GM12892 (cell line): ENCODE data around the gene SORBS2. TPM values are rescaled to one million over a fixed set of nuclear protein-coding genes. Genes with fewer than 3 reads are reported as not detected.
"Not testable (repeated sequence)": the region's sequence is repeated elsewhere in the genome, so short reads cannot be mapped to it uniquely, and the experiment has no call there.

Source experiments
- DNase-seq: peaks from one replicate; pipeline ENCODE4 v3.0.0; 2011; ENCODE audit not compliant: insufficient read length
- FAIRE-seq: peaks from 2 replicates; lab custom pipeline; 2011; peaks lifted over from hg19 to GRCh38; lab: Jason Lieb, UNC
- POLR2A ChIP-seq: IDR thresholded peaks from 2 replicates; pipeline ENCODE4 v1.6.1; 2011; ENCODE audit warnings: low read depth, low read length, control low read depth
- POLR2AphosphoS5 ChIP-seq: IDR thresholded peaks from 2 replicates; pipeline ENCODE4 v1.6.1; 2011; ENCODE audit warnings: low read depth, low read length, control low read depth
- TAF1 ChIP-seq: IDR thresholded peaks from 2 replicates; pipeline ENCODE4 v1.6.1; 2011; ENCODE audit warnings: low read depth, mild to moderate bottlenecking, control low read depth, low read length, borderline replicate concordance
- polyA plus RNA-seq: library from polyadenylated mRNA; unstranded; fragments of >200 nt; gene quantifications from one replicate; pipeline ENCODE4 v1.2.1, GENCODE V29; 2012; ENCODE audit warnings: missing spikeins, inconsistent platforms; ENCODE audit not compliant: missing spikeins

The SORBS2 gene, protein sequence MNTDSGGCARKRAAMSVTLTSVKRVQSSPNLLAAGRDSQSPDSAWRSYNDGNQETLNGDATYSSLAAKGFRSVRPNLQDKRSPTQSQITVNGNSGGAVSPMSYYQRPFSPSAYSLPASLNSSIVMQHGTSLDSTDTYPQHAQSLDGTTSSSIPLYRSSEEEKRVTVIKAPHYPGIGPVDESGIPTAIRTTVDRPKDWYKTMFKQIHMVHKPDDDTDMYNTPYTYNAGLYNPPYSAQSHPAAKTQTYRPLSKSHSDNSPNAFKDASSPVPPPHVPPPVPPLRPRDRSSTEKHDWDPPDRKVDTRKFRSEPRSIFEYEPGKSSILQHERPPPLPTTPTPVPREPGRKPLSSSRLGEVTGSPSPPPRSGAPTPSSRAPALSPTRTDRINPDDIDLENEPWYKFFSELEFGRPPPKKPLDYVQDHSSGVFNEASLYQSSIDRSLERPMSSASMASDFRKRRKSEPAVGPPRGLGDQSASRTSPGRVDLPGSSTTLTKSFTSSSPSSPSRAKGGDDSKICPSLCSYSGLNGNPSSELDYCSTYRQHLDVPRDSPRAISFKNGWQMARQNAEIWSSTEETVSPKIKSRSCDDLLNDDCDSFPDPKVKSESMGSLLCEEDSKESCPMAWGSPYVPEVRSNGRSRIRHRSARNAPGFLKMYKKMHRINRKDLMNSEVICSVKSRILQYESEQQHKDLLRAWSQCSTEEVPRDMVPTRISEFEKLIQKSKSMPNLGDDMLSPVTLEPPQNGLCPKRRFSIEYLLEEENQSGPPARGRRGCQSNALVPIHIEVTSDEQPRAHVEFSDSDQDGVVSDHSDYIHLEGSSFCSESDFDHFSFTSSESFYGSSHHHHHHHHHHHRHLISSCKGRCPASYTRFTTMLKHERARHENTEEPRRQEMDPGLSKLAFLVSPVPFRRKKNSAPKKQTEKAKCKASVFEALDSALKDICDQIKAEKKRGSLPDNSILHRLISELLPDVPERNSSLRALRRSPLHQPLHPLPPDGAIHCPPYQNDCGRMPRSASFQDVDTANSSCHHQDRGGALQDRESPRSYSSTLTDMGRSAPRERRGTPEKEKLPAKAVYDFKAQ (N-terminal part only)
- 4.4 TPM for polyA plus RNA-seq

DNA sequence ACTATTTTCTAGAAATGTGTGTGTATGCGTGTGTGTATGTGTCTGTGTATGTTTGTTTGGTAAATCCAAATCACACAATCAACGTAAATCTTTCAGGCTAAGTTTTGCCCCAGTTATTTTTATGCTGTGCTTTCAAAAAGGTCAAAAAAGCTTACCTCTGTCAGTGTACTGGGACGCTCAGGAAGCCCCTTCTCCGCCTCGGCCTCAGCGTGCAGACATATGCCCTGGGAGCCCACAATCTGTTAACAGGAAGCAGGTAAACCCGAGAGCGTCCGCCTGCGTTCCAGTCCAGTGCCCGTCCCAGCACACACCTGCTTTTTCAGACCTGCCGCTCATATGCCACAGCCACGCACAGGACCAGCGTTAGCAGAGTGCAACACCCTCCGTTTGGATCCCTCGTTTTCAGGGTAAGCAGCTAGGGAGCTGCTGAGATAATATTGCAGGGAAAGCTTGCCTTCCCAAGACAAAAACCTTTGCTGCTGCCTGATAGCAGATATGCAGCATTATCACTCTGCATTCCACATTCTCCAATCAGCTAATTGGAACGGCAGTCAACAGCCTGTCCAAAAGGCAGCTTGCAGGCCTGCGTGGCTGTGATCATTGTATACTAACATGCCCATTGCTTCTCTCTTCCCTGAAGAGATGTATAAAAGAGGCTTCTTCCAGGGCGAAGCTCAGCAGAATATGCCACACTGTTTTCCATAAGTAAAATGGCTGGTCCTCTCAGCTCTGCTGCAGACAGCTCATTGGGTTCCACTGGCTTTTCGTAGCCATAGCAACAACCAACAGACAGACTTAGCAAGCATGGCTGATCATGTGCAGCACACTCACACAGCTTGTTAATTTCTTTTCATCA lies at the start of gene SORBS2:
TSS of gene SORBS2 (minus strand) at position 686 of the 856 bp plus-strand sequence. CDS start 121,623 bp downstream, outside the sequence.
- FAIRE-seq (peak; percentile 89), DNase-seq (peak; percentile 42)
- TF ChIP-seq POLR2A (peak; percentile 34; the same call in 1 of the 2 replicates), POLR2AphosphoS5 (no peak), TAF1 (no peak)

DNA sequence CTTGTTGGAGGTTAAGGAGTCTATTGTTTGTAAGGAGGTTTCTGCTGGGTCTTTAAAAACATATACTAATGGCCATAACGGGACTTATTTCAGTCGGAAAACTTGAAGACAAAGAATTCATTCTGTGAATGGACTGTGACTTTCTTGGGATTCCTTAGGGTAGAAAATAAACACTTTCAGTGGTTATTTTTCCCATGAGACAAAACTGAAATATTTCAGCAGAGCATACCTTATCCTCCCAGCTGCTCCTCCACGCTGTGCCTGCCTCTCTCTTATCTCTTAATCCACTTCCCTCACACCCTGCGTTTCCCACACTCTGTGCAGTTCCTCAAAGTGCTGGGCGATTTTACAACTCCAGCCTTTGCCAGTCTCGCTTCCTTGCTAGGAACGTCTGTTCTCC lies 47.1 kb upstream of the SORBS2 start:
- TF ChIP-seq POLR2AphosphoS5 (no peak), TAF1 (no peak), POLR2A (no peak)
- no peak for FAIRE-seq
- DNase-seq, result no peak

DNA sequence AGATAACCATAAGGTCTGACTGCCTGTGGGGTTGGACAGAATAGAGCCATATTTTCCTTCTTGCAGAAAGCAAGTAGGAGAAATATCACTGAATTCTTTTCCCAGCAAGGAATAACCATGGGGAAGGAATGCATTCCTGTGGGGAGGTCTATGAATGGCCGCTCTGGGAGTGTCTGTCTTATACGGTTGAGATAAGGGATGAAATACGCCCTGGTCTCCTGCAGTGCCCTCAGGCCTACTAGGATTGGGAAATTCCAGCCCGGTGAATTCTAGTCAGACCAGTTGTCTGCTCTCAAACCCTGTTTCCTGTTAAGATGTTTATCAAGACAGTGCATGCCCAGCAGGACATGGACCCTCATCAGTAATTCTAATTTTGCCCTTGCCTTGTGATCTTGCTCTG lies 45.6 kb upstream of the SORBS2 start:
- not testable (repeated sequence) for FAIRE-seq, DNase-seq

GRCh38 chr4:185853841-185854240 lies 41.8 kb upstream of the SORBS2 start:
- FAIRE-seq (no peak), DNase-seq (no peak)
- TF ChIP-seq TAF1 (no peak), POLR2AphosphoS5 (no peak), POLR2A (no peak)

DNA sequence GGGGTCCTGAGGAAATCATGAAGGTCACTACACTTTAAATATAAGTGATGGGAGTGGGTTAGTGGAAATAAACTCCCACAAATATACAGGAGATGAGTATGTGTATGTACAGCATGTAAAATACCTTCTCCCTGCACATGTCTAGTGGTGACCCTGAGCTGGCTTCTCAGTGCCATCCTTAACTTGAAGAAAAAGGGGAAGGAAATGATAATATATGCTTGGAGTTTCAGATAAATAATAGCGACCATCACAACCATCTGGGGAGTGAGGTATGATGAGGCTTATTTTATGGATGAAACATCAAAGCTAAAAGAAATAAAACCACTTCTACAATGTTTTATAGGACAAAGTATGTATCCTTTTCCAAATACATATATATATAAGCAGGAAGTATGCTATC lies 41.0 kb upstream of the SORBS2 start:
- FAIRE-seq, result no peak

DNA sequence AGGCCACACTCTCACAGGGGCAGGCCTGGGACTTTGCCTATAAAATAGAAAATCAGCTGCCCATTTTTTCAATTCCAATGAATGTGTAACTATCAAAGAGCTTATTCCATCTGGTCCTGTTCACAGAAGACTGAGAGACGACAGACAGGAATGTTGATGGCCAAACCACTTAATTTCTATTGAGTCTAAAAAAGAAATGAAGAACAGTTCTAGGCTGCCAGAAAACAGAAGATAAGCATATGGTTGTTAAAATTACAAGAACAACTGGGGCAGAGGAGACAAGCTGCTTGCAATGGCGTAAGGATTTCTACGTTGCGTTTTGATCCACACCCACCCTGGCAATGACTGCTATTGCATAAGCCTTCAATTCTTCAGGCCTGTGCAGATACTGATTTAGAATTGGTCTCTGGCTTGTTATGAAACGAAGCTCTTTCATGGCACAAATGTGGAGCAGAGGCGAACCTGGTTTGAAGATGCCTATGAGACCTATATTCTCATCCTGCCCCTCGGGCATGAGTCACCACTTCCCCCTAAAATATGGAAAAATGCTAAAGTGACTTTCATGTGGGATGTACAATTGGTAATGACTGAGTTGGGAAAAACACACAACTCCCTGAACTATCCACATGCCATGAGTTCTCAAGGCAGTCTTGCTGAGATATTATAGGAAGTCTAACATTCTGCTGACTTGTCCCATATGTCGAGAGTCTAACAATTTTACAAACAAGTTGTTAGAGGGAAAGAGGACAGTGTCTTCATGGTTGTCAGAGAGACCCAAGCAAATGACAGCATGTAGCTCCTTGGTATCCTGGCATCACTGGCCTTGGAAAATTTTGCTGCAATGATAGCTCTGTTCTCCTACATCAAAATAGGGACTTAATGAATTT lies 37.9 kb upstream of the SORBS2 start:
- FAIRE-seq, result no peak
- no peak for DNase-seq
- no peak for TF ChIP-seq TAF1
- TF ChIP-seq POLR2AphosphoS5, result no peak
- no peak for TF ChIP-seq POLR2A

More for the DNA sequence above, 41.0 kb upstream of the SORBS2 start:
- TF ChIP-seq TAF1 (no peak), POLR2A (no peak), POLR2AphosphoS5 (no peak)
- no peak for DNase-seq

DNA sequence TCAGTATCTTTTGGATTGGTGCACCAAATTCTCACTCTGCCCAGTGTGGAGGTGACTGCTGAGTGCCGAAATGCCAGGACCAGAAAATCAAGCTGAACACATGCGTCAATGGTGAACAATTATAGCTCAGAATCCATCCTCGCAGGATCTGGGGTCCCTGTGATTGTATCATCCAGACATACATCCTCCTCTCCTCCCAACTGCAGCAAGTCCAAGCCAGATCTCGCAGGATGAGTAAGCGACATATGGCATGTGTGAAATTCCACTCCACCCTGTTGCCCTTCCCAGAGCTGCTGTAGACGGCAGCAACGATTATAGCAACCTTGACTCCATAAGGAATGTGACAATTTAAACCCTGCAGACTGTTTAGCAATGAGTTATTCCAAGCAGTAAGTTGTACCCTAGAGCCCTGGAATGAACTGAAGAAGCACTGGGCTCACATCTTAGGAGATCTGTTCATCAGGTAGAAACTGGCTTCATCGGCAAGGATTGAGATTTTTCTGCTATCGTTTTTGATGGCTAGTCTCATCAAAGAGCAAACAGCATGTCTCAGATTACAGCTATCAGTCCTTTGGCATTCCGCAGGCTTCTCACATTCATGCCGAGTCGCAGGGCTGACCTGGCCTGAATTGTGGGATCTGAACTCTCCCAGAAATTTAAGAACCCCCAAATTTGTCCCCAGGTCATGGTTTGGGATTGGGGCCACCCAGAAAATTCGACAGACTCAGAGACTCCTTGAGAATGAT lies 35.5 kb upstream of the SORBS2 start:
- TF ChIP-seq POLR2A (no peak), POLR2AphosphoS5 (no peak), TAF1 (no peak)
- DNase-seq, result no peak
- no peak for FAIRE-seq

DNA sequence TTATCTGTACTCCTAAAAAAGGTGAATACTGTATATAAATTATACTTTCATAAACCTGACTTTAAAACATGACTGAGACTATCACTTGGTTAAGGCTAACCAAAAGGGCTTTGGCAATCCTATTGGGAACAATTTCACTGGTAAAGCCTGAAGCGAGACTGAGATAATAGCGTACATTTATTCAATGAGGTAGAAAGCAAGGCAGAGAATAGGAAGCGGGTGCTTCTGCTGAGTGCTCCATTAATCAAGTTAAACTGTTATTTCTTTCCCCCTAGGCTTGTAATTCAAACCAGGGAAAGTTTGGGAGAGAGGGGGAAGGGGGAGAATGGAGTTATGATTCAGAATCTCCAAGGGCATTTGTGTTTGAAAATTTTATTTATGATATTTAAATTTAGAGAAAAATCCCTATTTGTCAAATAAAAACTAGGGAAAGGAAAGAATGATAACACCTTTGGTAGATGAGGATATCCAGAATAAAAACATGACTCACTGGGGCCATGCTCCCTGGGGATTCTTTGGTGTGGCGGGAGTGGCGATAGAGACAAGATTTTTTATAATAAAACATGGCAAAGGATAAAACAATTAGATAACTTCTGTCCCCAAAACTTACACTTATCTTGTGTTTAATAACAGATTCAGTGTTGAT lies 34.6 kb upstream of the SORBS2 start:
- no peak for TF ChIP-seq TAF1
- no peak for TF ChIP-seq POLR2A
- no peak for TF ChIP-seq POLR2AphosphoS5
- FAIRE-seq, result no peak

GRCh38 chr4:185845966-185846365 lies 34.0 kb upstream of the SORBS2 start:
- TF ChIP-seq POLR2AphosphoS5 (no peak), POLR2A (no peak), TAF1 (no peak)

More for the DNA sequence above, 34.6 kb upstream of the SORBS2 start:
- DNase-seq, result no peak

More at GRCh38 chr4:185845966-185846365, 34.0 kb upstream of the SORBS2 start:
- no peak for FAIRE-seq
- no peak for DNase-seq
